ENCODE results near the gene PHC3.
"Not testable (repeated sequence)": the region's sequence is repeated elsewhere in the genome, so short reads cannot be mapped to it uniquely, and the experiment has no call there.

Gene PHC3

DNA sequence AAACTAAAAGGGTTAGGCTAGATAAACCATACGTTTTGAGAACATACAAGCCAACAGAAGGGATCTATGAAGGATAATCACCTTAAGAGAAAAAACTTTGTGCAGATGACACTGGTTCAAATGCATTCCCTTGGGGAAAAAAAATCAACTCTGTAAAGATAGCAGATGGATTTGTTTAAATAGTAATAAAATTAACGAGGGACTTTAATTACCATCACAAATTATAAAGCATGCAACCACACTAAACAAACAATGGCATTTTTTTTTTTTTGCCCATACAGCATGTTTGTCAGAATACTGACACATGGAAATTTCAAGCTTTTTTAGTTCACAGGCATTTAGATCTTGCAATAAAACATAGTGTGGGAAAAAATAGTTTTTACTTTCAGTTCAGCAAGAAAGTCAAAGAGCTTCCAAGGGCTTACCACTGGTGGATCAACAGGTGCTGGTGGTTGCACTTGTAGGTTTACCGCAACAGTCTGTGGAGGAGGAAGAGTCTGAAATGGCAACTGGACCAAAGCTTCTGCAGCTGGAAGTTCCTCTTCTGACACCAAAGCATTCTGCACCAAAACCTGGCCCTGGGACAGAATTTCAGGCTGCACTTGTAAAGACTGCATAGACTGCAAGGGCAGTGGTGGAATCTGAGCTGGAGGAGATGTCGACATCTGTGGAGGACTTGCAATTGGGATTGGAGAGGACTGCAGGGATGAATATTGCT, 53.1 kb downstream of the PHC3 start:
- DNase-seq: no peak

DNA sequence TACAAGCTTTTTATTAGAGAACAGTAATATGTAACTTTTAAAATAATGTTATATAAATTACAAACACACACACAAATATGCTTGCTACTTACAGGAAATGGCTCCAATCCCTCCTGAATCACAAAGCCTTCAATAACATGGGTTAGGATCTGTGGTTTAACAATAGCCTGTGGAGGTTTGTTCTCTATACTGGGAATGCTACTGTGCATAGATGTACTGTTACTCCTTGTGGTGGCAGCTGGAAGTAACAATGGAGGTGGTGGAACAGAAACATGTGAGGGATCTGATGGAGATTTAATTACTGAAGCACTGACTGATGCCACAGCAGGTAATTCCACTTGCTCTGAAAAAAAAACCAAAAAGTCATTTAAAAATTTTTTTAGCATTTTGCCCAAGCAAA, 64.4 kb downstream of the PHC3 start:
- no peak for DNase-seq

DNA sequence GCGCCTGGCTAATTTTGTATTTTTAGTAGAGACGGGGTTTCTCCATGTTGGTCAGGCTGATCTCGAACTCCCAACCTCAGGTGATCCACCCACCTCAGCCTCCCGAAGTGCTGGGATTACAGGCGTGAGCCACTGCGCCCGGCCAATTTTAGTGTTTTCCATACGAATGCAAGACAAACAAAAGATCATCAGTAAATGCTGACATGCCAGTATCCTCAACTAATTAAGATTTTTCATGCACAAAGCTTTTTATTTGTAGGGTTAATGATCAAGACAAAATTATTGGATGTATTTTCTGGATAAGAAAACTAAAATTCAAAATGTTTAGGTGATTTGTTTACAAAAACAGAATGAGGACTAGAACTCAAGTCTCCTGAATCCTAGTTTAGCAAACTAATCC, 67.4 kb downstream of the PHC3 start:
- DNase-seq: not testable (repeated sequence)

DNA sequence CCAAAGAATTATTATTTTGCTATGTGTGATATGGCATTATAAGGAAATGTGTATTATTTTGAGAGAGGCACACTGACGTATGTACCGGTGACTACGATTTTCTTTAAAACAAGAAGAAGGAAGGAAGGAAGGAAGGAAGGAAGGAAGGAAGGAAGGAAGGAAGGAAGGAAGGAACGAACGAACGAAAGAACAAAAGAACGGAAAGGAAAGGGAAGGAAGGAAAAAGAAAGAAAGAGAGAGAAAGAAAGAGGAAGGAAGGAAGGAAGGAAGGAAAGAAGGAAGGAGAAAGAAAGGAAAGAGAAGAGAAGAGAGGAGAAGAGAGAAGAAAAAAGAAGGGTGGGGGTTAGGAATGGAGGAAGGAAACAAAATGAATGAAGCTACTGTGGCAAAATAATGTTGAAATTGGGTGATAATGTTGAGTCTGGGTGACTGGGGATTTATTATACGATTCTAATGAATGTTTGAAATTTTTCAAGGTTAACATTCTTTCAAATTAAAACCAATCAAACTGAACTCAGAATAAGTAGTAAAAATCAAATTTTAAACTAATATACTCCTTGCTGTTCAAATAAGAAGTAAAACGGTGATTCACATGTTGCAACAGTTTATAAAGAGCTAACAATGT, 70.3 kb downstream of the PHC3 start:
- DNase-seq: no peak

DNA sequence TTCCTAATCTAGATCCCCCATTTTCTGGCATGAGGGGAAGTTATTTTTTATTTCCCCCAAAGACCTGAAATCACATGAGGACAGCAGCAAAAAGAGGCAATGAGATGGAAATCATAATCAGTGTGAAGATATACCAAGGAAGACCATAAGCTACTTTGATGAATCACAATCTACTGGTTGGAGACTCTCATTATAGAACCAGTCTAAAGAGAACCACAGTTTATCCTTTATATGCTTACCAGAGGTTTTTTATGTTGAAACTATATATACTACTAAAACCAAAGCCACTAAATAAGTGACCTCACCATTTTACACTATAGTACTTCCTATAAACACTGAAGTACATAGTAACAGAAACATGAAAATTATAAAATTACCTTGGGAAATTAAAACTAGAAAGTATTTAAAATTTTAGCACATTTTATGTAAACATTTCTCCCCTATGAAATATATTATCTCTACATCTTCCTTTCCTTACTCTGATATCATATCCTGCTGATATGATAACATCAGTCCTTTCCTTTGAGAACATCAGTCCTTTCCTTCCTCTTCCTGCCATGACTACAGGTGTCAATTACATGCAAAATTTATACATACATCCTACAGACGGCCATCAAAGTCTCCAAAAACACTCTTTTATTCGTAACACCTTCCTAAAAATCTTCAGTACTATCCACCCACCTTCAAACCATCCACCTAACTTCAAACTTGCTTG, 71.8 kb downstream of the PHC3 start:
- no peak for DNase-seq

DNA sequence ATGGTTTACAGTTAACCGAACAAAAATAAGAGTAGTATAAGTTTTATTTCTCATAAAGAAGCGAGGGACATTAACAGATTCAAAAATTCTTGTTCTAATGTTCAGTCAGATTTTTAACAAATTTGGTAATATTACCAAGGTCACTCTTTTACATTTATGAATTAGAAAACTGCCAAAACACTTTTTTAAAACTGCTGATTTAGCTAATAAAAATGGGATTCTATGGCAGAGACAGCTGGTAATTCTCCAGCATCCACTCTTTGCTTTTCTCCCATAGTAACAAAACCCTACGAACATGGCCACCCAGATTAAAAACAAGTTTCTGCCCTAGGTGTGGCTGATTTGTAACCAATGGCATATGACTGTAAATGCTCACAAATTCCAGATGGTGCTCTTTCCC, 72.6 kb downstream of the PHC3 start:
- DNase-seq: no peak

DNA sequence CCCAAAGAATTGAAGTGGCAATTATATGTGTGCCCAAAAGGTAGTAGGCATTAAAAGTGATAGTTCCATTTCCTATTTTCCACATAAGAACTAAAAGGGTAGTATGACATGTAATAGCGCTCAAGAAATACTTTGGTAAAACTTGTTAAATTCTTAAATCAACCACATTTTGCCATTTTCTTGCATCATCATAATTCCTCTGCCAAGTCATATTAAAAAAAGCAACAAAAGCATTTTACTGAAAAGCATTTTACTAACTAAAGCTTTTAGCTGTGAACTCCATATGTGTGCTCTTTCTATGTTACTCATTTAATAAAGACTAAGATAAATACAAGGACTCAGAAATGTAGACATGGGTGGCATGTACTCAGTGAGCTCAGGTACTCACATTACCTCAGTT, 73.6 kb downstream of the PHC3 start:
- no peak for DNase-seq

DNA sequence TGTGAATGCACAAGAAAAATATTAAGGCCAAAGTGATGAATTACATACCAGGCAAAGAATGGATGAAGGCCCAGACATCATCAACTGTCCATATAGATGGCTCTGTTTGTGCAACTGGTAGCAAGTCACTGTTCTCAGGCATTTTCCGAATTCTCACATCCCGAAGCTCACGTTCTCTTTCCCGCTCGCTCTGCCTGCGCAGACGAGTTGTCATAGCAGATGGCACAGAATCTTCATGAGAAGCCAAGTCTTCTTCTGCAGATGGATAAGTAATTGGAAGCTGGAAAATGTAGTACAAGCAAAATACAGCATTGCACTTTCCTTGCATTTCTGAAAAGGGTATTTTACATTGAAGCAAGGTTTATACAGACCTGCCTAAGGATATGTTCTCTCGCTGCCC, 79.1 kb downstream of the PHC3 start:
- DNase-seq: no peak

DNA sequence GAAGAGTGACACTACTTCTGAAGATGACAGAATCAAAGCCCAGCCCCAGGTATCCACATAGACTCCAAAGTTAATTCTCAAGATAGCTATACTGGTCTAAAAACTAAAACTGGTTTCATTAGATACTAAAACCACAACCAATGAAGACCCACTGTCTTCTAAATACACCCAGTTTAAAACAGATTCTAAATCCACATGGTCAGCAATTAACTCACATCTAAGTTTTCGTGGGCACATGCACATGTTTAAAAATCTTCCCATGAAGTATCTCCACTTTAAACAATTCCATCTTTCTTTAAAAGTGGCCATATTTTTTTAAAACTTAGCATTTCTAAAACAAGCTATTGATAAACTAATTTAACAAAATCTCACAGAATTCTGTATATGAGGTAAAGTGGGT, 80.6 kb downstream of the PHC3 start:
- no peak for DNase-seq

DNA sequence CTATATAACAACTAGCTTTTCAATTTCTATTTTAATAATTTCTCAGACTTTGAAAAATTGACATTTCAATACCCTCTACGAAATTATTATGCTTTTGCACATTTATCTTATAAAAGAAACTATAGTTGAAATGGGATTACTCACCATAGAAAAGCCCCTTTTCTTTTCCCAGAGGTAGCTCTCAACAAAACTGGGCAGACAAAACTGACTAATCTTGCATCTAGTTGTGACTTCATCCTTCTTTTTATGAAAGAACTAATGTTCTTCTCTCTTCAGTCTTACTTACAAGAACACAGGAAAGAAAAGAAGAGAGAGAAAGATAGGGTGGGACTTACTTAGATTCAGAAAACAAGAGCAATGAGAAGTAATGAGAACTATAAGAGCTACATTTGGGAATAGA, 82.8 kb downstream of the PHC3 start:
- no peak for DNase-seq

DNA sequence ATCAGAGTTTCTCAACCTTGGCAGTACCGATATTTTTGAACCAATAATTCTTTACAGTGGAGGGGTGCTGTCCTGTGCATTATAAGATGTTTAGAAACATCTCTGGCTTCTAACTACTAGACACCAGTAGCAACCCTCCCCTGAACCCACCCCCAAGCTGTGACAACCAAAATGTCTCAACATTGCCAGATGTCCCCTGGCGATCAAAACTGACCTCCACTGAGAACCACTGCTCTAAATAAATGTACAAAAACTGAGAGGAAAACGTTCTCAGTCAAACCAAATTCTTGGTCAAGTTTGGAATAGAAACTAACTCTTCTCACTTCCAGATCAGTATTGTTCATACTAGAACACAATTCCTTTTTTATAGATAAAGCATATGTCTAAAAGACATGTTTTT, 85.2 kb downstream of the PHC3 start:
- DNase-seq: no peak

DNA sequence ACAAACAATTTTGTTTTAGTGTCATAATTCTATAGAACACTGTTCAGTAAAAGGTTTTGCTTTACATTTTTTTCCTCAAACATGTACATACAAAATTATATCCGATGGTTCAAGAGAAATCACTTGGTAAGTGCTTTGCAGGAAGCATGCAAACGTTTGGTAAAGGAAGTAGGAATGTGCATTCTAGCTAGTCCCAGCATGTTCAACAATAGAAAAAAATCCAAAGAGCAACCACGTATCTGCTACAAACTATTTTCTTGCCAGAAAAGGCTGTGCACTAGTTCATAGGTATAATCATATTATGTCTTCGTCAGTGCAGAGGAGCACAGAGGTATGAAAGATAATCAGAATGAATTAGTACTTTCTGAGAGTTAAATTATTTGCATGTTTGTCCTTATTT, 85.8 kb downstream of the PHC3 start:
- no peak for DNase-seq

DNA sequence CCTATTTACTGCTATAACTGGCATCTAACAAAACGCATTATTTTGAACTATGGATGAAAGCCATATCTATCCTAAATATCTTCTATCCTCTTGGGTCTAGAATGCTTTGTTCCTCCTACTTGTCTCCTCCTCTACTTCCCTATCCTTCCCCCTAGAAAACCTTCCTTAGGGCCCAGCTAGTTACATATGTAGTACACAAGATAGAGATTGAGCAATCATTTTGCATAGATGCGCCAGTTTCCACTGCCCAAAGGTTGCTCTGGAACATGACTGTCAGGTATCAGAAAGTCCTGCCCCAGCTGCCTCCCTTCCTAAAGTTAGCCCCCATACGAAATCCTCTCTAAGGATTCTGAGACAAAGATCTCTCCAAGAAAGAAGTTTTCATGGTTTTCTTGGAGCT, 88.6 kb downstream of the PHC3 start:
- no peak for DNase-seq

DNA sequence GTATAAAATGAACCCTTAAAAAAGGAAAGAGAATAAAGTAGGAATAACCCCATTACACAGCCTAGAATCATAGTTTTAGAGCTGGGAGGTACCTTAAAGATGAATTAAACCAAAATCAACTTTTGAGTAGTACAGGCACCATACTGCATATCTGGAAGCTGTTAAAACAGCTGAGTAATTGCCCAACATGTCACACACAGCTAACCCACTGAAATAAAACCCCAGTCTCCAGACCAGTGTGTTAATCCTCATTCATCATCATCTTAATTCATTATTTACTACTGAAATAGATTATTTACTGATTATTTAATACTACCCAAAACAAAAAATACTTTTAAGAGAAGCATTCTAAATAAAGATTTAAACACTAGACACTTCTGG, 90.9 kb downstream of the PHC3 start:
- DNase-seq: no peak

DNA sequence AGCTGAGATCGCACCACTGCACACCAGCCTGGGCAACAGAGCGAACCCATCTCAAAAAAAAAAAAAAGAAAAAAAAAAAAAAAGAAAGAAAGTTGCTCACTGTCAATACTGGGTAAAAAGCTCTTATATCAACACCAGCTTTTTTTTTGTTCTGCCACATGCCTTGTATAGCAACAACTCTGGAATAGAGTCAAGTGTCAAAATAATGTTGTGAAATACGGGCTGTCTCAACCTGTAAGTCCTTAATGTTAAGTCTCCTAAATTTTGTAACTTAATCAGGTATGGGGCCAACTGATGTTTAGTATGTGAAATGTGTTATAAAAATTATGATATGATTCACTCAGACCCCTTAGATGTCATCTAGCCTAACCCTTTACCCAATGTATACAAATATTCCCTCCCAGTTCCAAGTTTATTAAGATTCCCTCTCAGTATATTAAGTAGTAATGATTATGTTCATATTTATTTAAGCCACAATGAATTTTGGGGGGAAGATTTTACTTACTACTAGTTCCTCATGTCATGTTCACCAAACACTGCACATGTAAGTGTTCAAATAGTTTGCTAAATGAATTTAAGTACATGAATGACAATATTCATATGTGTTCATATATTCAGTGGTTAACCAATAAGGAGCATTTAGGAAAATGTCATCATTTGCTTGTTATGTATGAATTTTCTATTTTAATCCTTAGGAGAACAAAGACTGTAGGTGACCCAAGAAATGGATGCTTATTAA, 91.5 kb downstream of the PHC3 start:
- DNase-seq: no peak

DNA sequence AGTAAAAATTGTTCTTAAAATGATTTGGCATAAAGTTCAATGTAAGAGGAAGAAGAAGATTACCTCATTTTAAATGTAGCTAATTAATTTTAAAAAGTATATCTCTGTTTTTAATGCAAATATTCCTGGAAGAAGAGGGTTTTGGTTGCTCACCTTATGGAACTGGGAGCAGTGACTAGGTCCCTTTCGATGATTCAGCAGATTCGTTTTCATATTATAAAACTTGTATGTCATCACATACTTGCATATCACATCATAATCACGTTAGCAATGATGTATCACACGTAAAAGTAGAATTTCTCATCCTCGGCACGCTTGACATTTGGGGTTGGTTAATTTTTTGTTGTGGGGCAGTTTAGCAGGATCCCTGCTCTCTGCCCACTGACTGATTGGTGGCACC, 96.1 kb downstream of the PHC3 start:
- DNase-seq: no peak

DNA sequence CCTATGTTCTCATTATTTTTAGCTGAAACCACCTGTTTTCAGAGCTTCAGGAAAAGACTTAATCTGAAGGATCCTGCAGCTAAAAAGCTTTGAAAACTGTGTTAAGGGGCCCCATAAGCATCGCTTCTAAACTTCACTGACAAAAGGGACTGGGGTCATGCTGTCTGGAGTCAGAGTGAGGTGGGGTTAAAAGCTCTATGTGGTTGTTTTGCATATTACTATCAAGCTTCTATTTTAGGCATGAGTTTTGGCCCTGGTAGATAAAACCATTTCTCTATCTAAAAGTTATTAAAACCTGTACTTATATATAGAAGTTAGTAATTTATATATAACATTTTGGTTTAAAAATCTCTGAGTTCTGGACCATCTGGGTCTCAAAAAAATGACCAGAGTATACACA, 98.2 kb downstream of the PHC3 start:
- no peak for DNase-seq

DNA sequence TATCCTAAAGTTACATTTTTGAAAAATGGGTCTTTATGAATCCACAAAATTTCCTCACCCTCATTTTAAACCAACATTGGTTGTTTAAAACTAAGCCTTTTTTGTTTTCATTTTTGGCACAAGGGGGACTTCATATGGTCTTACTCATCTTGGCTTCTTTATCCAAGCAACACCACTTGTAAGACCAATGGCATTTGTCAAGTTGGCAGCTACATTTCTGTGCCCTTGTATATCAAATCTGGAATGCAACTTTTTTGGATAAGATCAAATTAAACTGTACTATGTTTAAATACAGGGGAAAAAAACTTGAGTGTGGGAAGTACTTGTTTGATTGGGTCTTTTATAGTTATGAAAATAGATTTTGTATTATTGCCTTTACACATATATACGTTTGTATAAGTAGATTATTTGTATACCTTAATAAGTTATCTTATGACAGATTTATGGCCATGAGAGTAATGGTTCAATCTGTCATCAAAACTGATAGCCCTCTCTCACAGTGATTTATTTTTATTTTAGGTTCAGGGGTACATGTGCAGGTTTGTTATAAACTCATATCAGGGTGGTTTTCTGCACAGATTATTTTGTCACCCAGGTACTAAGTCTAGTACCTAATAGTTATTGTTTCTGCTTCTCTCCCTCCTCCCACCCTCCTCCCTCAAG, 100.3 kb downstream of the PHC3 start:
- DNase-seq: no peak

DNA sequence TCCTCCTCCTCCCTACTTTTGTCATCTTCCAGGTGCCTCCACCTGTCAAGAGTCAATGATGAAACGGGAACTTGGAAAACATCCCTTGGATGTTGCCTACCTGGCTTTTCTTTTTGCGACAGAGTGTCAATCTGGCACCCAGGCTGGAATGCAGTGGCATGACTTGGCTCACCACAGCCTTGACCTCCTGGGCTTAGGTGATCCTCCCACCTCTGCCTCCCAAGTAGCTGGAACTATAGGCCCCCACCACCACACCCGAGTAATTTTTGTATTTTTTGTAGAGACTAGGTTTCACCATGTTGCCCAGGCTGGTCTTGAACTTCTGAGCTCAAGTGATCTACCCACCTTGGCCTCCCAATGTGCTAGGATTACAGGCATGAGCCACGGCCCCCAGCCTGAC, 100.9 kb downstream of the PHC3 start:
- DNase-seq: no peak

DNA sequence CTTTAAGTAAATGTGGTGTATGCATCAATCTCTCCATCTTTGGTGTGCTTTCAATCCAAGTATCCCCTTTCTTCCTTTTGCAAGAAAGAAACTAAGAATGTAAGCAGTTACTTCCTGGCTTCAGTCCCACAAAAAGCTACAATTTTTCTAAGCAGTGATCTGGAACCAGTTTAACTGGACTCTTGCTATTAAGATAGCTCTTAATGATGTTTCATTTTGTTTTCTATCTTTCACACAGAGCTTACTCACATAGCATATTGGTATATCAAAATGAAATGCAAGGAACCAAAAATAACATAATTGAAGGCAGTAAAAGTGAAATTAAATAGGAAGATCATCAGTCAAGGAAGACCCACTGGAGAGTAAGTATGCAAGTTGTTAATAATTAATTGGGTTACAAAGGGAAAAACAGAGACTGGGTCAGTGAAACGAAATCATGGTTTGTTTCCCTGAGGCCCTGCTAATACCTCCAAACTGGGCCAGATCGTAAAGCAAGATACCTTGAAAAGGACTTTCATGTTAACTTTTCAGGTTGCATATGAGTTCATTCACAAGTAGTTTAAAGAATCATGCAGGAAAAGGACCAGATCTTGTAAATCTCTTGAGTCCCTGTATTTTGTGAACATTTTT, 101.9 kb downstream of the PHC3 start:
- DNase-seq: no peak

DNA sequence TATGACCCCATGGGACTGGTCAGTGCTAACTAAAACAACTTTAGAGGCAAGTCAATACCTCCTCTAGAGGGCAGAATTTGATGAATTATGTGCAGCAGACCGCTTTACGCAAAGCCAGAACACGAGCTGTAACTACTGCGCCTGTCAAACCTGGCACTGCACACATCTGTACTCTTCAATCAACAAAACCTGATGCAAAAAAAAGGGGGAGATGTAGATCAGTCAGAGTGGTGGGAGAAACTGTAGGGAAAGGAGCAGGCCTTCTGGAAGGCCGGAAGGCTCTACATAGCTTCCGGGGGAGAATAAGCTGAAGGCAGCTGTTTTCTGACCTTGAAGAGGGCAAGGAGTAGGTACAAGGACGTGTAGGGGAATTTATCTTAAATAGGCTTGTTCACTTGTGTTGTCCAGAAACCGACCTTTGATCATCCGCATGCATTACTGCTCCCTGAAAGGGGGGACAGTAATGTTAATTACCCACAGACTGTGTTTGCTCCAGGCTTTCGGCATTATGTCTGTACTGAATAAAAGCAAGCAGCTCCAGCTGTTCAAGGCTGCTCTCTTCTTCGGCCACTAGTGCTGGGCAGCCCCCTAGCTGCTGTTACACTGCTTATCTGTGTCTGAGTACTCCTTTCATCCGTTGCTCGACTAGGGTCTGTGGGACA, 102.8 kb downstream of the PHC3 start:
- no peak for DNase-seq

DNA sequence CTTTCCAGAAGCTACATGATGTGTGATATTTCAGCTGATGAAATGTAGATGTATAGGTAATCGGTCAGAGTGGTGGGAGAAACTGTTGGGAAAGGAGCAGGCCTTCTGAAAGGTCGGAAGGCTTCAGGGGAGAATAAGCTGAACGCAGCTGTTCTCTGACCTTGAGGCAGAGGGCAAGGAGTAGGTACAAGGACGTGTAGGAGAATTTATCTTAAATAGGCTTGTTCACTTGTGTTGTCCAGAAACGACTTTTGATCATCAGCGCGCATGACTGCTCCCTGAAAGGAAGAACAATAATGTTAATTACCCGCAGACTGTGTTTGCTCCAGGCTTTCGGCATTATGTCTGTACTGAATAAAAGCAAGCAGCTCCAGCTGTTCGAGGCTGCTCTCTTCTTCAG, 104.2 kb downstream of the PHC3 start:
- DNase-seq: no peak

Data from KG1 (cell line).